H54 (cell line): Measurements from ENCODE around the gene CSH1.
"Not testable (repeated sequence)": the region's sequence is repeated elsewhere in the genome, so short reads cannot be mapped to it uniquely, and the experiment has no call there.

ENCODE experiments used
- DNase-seq: peaks from one replicate; pipeline ENCODE4 v3.0.0; 2011; ENCODE audit warnings: low spot score, mixed read lengths; ENCODE audit not compliant: insufficient read length
- FAIRE-seq: peaks from 3 replicates; lab custom pipeline; 2011; peaks lifted over from hg19 to GRCh38; lab: Jason Lieb, UNC
- POLR2A ChIP-seq: IDR thresholded peaks from 2 replicates; pipeline ENCODE4 v1.6.1; 2011; ENCODE audit warnings: low read depth, mild to moderate bottlenecking, low read length

Gene CSH1

DNA sequence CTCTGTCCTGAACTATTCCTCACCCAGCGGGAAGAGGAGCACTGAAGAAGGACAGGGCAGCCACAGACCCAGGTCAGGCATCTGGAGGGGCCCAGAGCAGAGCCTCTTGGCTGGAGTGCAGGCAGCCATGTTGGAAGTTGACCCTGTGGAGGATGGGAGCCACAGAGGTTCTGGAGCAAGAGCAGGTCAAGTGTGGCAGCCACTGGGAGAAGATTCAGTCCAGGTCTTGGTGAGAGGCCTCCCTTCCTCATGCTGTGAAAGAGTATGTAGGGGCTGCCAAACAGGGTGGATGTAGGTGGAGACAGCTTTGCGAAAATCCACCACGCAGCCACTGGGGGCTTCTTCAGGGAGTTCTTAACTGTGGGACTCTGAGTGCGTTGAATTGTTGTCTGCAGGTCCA is 36.3 kb upstream of the CSH1 start:
- FAIRE-seq (no peak), DNase-seq (no peak)
- TF ChIP-seq POLR2A = no peak

DNA sequence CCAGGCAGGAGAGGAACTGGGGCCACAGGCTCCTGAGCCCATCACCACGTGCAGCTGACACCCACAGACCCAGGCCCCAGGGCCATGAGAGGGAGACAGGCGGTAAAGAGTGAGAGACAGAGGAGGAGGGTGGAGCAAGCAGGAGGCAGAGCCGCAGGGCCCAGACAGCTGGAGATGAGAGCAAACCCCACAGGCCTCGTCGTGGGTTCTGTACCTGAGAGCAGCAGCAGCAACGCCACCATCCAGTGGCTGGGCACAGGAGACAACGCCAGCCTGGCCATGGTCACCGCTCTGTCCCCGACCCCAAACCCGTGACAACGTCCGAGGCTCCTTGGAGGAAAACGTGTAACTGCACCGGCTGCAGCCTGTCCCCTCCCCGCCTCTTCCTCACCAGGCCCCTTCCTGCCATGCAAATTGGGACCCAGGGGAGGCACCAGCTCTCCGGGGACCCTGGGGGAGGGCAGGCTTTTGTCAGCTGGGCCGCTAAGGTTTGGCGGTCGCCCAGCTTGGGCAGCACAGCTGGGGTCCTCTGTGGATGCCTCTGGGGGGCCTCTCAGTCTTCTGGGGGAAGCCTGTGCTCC is 35.7 kb upstream of the CSH1 start, which contains the start of gene CD79B:
CD79B (minus strand) TSS at position 351 of the 581 bp plus-strand sequence; CDS start at position 281, 70 bp downstream.
- no peak for FAIRE-seq
- no peak for DNase-seq
- no peak for TF ChIP-seq POLR2A

- DNase-seq (no peak), FAIRE-seq (no peak)
- TF ChIP-seq POLR2A = no peak
Observed at GRCh38 chr17:63930951-63931575, 34.7 kb upstream of the CSH1 start.

DNA sequence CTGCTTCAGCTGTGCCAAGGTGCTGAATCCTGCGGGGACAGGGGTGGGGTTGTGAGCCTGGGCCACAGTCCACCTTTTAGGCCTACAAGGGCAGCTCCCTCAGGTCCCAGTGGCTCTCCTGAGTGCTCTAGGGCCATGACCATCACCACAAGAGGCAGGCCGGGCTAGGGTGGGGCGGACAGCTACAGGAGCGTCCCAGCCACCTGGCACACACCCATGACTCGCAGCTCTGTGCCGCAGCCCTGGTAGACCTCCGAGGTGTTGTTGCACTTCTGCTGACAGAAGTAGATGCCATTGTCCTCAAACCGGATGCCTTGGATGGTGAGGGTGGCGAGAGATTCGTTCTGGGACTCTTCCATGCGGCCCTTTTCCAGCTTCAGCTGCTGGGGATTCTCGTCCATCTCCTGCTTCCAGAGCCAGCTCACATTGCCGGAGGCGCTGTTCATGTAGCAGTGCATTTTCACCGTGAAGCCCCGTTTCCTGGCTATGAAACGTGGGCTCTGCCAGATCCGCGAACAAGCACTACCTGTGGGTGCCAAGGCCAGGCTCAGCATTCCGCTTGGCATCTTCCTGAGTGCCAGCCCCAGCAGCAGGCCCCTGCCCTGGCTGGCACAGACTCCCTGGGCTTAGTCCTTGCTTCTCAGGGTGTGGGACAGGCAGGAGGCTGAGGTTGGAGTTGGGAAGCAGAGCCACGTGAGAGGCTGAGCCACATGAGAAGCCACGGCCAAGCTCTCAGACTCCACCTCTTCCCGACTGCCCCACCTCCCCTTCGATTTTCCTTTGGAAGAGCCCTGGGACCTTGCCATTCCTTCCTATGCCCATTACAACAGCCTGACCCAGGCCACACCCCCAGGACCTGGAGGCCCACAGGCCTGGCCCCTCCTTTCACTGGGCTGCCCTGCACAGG is 33.7 kb upstream of the CSH1 start:
- FAIRE-seq (no peak), DNase-seq (no peak)
- TF ChIP-seq POLR2A = no peak

DNA sequence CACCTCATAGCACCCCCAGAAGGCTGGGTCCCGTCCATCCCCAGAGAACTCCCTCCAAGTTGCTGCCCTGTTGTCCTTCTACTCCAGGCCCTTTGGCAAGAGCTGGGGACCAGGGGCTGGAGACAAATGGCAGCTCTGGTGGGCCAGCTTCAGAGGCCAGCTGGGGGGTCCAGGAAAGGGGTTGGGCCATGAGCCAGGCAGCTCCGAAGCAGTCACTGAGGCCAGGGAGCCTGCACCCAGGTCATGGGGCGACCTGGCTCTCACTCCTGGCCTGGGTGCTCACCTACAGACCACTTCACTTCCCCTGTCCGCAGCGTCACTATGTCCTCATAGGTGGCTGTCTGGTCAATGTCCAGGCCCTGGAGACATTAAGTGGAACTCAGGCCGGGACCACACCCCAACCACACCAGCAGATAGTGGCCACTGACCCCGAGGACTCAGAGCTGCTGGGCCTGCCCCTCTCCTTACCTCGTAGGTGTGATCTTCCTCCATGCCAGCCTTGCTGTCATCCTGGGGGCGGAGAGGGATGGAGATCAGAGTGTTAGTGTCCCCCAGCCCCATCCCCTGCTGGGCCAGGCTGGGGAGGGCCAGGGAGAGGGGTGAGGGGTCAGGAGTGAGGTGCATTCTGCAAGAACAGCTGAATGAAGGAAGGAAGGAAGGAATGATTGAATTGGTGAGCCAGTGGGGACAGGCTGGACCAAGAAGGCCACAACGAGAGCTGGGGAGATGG is 32.8 kb upstream of the CSH1 start:
- no peak for TF ChIP-seq POLR2A
- no peak for DNase-seq
- no peak for FAIRE-seq

DNA sequence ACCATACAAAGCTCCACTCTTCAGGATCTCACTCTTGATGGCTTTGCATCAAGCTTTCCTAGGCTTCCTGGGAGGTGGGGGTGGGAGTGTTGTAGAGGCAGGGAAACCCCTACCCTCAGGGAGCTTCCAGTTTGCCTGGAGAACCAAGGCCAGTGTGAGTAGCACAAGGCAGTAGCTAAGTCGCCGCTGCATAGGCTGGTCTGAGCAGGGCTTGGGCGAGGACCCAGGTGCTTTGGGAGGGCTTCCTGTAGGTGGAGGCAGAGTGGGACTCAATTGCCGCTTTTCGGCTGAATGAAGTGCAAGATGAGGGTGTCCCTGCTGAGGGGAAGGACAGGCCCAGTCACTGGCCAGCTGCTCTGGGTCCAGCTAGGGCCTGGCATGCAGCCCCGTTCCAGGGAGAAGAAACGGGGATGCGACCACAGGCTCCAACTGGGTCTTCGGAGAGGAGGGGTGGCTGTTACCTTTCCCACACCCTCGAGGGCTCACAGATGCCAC is 31.8 kb upstream of the CSH1 start:
- no peak for TF ChIP-seq POLR2A
- no peak for FAIRE-seq
- no peak for DNase-seq

DNA sequence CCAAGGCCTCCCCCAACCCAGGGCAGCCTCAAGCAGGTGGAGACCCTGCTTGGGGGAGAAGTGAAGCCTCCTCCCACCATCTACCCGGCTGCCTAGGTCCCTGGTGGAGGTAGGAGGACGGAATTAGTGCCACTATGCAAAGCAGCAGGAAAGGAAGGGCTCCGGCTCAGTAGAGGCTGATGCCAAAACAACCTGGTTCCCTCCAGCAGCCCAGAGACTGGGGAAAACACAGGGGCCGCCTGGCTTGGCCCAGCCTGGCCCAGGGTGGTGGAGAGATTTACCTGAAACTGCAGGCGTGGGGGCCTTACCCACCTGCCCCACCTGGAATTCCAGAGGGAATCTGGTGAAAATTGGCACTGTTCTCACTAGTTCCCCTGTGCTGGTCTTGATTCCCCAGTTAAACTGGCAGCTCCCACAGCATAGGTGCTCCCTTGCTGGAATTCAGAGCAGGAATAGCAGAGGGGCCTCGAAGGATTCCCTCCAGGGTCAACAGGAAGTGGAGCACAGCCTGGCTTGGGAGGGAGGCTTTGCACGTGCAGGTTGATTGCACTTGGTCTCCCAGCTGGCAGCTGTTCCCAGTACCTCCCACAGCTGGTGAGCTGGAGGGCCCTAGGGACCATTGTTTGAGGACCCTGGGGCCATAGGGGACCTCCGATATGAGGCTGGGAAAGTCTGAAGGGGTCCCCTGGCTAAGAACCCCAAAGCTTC is 31.2 kb upstream of the CSH1 start:
- no peak for DNase-seq
- TF ChIP-seq POLR2A = no peak
- no peak for FAIRE-seq

DNA sequence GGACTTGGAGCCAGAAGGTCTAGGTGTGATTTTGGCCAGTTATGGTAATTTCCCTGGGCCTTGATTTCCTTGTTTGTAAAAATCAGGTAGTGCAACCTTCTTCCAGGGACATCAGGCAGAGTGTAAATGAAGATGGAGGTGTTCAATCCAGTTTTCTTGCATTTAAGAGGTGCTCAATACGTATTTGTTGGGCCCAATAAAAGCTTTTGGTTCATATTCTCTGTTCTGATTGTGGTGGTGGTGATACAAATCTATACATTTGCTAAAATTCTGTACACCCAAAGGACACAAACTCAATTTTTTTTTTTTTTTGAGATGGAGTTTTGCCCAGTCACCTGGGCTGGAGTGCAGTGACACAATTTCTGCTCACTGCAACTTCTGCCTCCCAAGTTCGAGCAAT is 29.8 kb upstream of the CSH1 start:
- TF ChIP-seq POLR2A = no peak
- no peak for FAIRE-seq
- DNase-seq = peak; percentile 3

DNA sequence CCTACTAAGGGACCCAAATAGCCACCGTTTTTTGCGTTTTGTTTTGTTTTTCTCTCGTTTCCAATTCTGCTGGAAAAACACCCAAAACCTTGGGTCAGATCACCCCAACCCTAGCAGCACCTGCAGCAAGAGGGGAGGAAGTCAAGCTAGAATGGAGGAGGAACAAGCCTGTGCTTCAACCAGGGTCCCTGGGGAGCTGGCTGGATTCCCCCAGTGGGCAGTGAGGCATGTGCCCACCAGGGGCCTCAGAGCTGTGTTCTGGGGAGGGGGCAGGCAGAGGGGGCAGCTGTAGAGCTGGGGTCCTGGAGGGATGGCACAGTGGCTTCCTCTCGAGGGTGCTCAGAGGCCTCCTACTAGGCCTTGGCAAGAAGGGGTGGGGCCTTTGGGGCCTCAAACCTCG is 29.2 kb upstream of the CSH1 start:
- TF ChIP-seq POLR2A = no peak
- DNase-seq = no peak
- no peak for FAIRE-seq

DNA sequence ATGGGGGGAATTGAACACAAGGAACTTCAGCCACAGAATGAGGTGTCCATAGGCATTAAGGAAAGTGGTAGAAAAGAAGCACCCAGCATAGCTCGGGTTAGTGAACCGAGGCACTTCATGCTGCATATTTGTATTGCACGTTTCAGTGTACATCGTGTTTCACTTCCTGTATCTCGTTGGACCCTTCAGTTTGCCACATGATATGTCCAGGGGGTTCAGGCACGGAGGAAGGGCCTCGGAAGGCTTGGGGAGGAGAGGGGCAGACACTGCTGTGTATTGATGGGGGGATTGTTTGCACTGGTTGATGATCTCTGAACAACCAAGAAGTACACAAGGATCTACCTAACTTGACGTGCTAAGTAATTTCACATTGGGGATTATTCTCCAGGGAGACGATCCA is 26.0 kb upstream of the CSH1 start:
- FAIRE-seq, DNase-seq: not testable (repeated sequence)

- not testable (repeated sequence) for FAIRE-seq, DNase-seq
Observed at GRCh38 chr17:63920779-63921178, 24.4 kb upstream of the CSH1 start.

GRCh38 chr17:63920050-63920449 is 23.7 kb upstream of the CSH1 start:
- DNase-seq, FAIRE-seq: not testable (repeated sequence)

DNA sequence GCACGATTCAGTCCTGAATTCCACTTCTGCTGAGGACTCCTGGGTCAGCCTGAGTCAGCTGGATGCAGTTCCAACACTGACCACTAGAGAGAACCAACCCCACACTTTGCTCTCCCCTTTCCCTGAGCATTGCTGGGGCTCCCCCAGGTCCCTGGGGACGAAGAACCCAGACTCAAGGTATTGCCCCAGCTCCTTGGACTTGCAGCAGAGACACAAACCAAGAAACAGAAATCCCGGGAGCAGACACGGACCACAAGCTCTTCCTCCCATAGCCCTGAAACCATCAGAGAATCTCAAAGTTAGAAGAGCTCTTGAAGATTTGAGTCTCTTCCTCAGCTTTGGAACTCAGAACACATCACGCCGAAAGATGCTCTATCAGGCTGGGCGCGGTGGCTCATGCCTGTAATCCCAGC is 22.9 kb upstream of the CSH1 start:
- DNase-seq (peak; percentile 83), FAIRE-seq (no peak)
- TF ChIP-seq POLR2A = no peak

- FAIRE-seq, DNase-seq: not testable (repeated sequence)
Observed at GRCh38 chr17:63918789-63919305, 22.5 kb upstream of the CSH1 start, which contains the start of gene GH1. GH1 (minus strand) TSS chr17:63918839; CDS start chr17:63918776, 63 bp downstream.
